Coronary artery (tissue), 2 donors: ENCODE results near the gene LORICRIN.

Experiments used
- DNase-seq: peaks from one replicate; pipeline ENCODE4 v3.0.0-alpha.2; 2017; ENCODE audit warnings: low spot score
- H3K27ac ChIP-seq, 2 donors: fragments of 200-600 bp; sonication (generic); one replicate each; pipeline ENCODE4 v1.5.1; 2016 to 2019
- H3K4me3 ChIP-seq: fragments of 200-600 bp; sonication (generic); 2 replicates; pipeline ENCODE4 v1.5.1; 2016; ENCODE audit warnings: mild to moderate bottlenecking, moderate library complexity
- CTCF ChIP-seq: fragments of 200-600 bp; sonication (generic); IDR thresholded peaks from one replicate; pipeline ENCODE4 v1.5.1; 2019; ENCODE audit warnings: antibody characterized with exemption

LORICRIN gene

GRCh38 chr1:153261281-153262069 is 2.0 kb downstream of the LORICRIN start:
- Histone ChIP-seq H3K27ac (no peak overlapping the region), H3K4me3 (peak overlapping the region; percentile 73)
- no peak for TF ChIP-seq CTCF
- DNase-seq: no peak

- no peak for DNase-seq
- Histone ChIP-seq H3K4me3 (peak overlapping the region; percentile 73), H3K27ac (no peak overlapping the region)
- TF ChIP-seq CTCF: no peak
Observed at GRCh38 chr1:153262070-153262366, 2.5 kb downstream of the LORICRIN start.

GRCh38 chr1:153262462-153263157 is 3.1 kb downstream of the LORICRIN start:
- DNase-seq: no peak
- Histone ChIP-seq H3K4me3 (peak overlapping the region; percentile 73), H3K27ac (no peak overlapping the region)
- no peak for TF ChIP-seq CTCF

GRCh38 chr1:153265457-153265856 is 6.0 kb downstream of the LORICRIN start:
- DNase-seq: no peak
- TF ChIP-seq CTCF: no peak
- H3K27ac ChIP-seq: no peak overlapping the region
- no peak overlapping the region for H3K4me3 ChIP-seq

GRCh38 chr1:153271711-153272110 is 12.2 kb downstream of the LORICRIN start:
- Histone ChIP-seq H3K4me3 (no peak overlapping the region), H3K27ac (no peak overlapping the region)
- TF ChIP-seq CTCF: no peak
- no peak for DNase-seq

GRCh38 chr1:153272186-153272585 is 12.7 kb downstream of the LORICRIN start:
- H3K27ac ChIP-seq: no peak overlapping the region
- no peak for TF ChIP-seq CTCF
- DNase-seq: no peak
- no peak overlapping the region for H3K4me3 ChIP-seq

GRCh38 chr1:153277852-153278251 is 18.4 kb downstream of the LORICRIN start:
- TF ChIP-seq CTCF: no peak
- H3K27ac ChIP-seq: no peak overlapping the region
- no peak for DNase-seq
- no peak overlapping the region for H3K4me3 ChIP-seq
